ENCODE data around the gene HTR4. TPM values are rescaled to one million over a fixed set of nuclear protein-coding genes. Genes with fewer than 3 reads are reported as not detected.

Gene HTR4
- total and polyA plus RNA-seq, 9 donors: 0.07 to 0.32 (median 0.11) TPM; not detected in 4

- intact Hi-C loops (cut with DNase I): no loop called here
- H3K27ac ChIP-seq: no peak overlapping the region
- no peaks in the 10 kb centered on the region for H3K9me3 ChIP-seq
- no peaks in the 10 kb centered on the region for H3K36me3 ChIP-seq
- 44 to 56% (median 46%) methylated on average over 6 of the region's 6 CpGs for WGBS, 3 donors
- H3K4me1 ChIP-seq (ENCODE audit: insufficient read depth): no peaks in the 10 kb centered on the region
- H3K4me3 ChIP-seq: no peak overlapping the region
- H3K27me3 ChIP-seq: no peaks in the 10 kb centered on the region
- no peak for DNase-seq
- TF ChIP-seq EP300 (IDR thresholded peaks at IDR 0.05) (no peak), POLR2A (IDR thresholded peaks at IDR 0.05) (no peak), CTCF (IDR thresholded peaks at IDR 0.05) (no peak)
Observed at GRCh38 chr5:148697180-148697808, 43.0 kb upstream of the HTR4 start.

- WGBS, 3 donors: 84 to 90% (median 89%) methylated on average over 3 of the region's 3 CpGs
- no peak overlapping the region for H3K27ac ChIP-seq
- DNase-seq: no peak
- no peaks in the 10 kb centered on the region for H3K9me3 ChIP-seq
- no peak overlapping the region for H3K4me3 ChIP-seq
- H3K36me3 ChIP-seq: no peaks in the 10 kb centered on the region
- H3K27me3 ChIP-seq: no peaks in the 10 kb centered on the region
- intact Hi-C loops (cut with DNase I): no loop called here
- no peaks in the 10 kb centered on the region for H3K4me1 ChIP-seq (ENCODE audit: insufficient read depth)
- TF ChIP-seq CTCF (IDR thresholded peaks at IDR 0.05): no peak
- TF ChIP-seq EP300 (IDR thresholded peaks at IDR 0.05): no peak
- TF ChIP-seq POLR2A (IDR thresholded peaks at IDR 0.05): no peak
Observed at GRCh38 chr5:148696187-148697036, 42.1 kb upstream of the HTR4 start.

- intact Hi-C loops (cut with DNase I): no loop called here
- Histone ChIP-seq H3K9me3 (no peaks in the 10 kb centered on the region), H3K36me3 (no peaks in the 10 kb centered on the region), H3K4me1 (ENCODE audit: insufficient read depth) (no peaks in the 10 kb centered on the region), H3K4me3 (no peak overlapping the region), H3K27ac (no peak overlapping the region), H3K27me3 (no peaks in the 10 kb centered on the region)
- no peak for DNase-seq
- no peak for TF ChIP-seq EP300 (IDR thresholded peaks at IDR 0.05)
- 67 to 75% (median 73%) methylated on average over 1 of the region's 1 CpG for WGBS, 3 donors
Observed at GRCh38 chr5:148690945-148691344, 36.6 kb upstream of the HTR4 start.

- no peak for DNase-seq
- H3K4me1 ChIP-seq (ENCODE audit: insufficient read depth): no peaks in the 10 kb centered on the region
- no peaks in the 10 kb centered on the region for H3K36me3 ChIP-seq
- intact Hi-C loops (cut with DNase I): no loop called here
- H3K27ac ChIP-seq: no peak overlapping the region
- H3K27me3 ChIP-seq: no peaks in the 10 kb centered on the region
- no peaks in the 10 kb centered on the region for H3K9me3 ChIP-seq
- H3K4me3 ChIP-seq: no peak overlapping the region
- TF ChIP-seq EP300 (IDR thresholded peaks at IDR 0.05): no peak
- no peak for TF ChIP-seq POLR2A (IDR thresholded peaks at IDR 0.05)
- TF ChIP-seq CTCF (IDR thresholded peaks at IDR 0.05): no peak
Observed at GRCh38 chr5:148688787-148689186, 34.5 kb upstream of the HTR4 start.

GRCh38 chr5:148687871-148688270 is 33.5 kb upstream of the HTR4 start:
- Histone ChIP-seq H3K4me3 (no peak overlapping the region), H3K27ac (no peak overlapping the region), H3K36me3 (no peaks in the 10 kb centered on the region), H3K4me1 (ENCODE audit: insufficient read depth) (no peaks in the 10 kb centered on the region), H3K9me3 (no peaks in the 10 kb centered on the region), H3K27me3 (no peaks in the 10 kb centered on the region)
- WGBS, 3 donors: 84 to 96% (median 91%) methylated on average over 2 of the region's 2 CpGs
- no peak for DNase-seq
- intact Hi-C loops (cut with DNase I): no loop called here
- TF ChIP-seq CTCF (IDR thresholded peaks at IDR 0.05): no peak
- no peak for TF ChIP-seq EP300 (IDR thresholded peaks at IDR 0.05)
- TF ChIP-seq POLR2A (IDR thresholded peaks at IDR 0.05): no peak
